HCT116 (cell line): ENCODE data around the gene PHF5A. TPM values are rescaled to one million over a fixed set of nuclear protein-coding genes. Genes with fewer than 3 reads are reported as not detected.
"Not testable (repeated sequence)": the region's sequence is repeated elsewhere in the genome, so short reads cannot be mapped to it uniquely, and the experiment has no call there.

Experiments used
- ATAC-seq: fragments of 200-7000 bp; cut with Tn5 transposase; 2 replicates; pipeline ENCODE4 v1.9.1; 2020; ENCODE audit warnings: mild to moderate bottlenecking, moderate library complexity
- BruUV-seq: library from RNA; stranded (reverse); fragments of 400-500 nt; replicated peaks from 2 replicates; lab custom pipeline; 2021; lab: Mats Ljungman, UMichigan
- CTCF ChIA-PET: fragments of 300-600 bp; sonication (Branson Sonifier 250); formaldehyde crosslinking; loops from one replicate; lab custom pipeline; 2021; ENCODE audit warnings: antibody characterized with exemption; lab: Charles Lee
- POLR2A ChIA-PET: fragments of 300-600, 350-600 bp; sonication (Branson Sonifier 250); formaldehyde crosslinking; loops from one replicate; lab custom pipeline; 2021; ENCODE audit warnings: antibody characterized with exemption; lab: Charles Lee
- RAD21 ChIA-PET, 2 experiments: fragments of 300-600 bp; sonication (Branson Sonifier 250); formaldehyde crosslinking; loops; one replicate each; lab custom pipeline; 2023; ENCODE audit warnings: low total read pairs in 2 of 2; ENCODE audit not compliant: uncharacterized antibody in 2 of 2, unreplicated experiment in 2 of 2, low non-redundant PET in 1 of 2; lab: Charles Lee
- DNase-seq: peaks from one replicate; pipeline ENCODE4 v3.0.0-alpha.2; 2010; ENCODE audit warnings: low read depth, low spot score
- H2AFZ ChIP-seq: fragments of 200-600 bp; shearing (Covaris generic), sonication (generic); 2 replicates; pipeline ENCODE4 v1.6.1; 2017; ENCODE audit warnings: low read depth, mixed run types, mixed read lengths, antibody characterized with exemption, low read length; ENCODE audit not compliant: poor library complexity, severe bottlenecking
- H3K27ac ChIP-seq: 2 replicates; pipeline ENCODE4 v1.5.1; 2012; ENCODE audit warnings: low read depth, low read length
- H3K27me3 ChIP-seq: fragments of 200-600 bp; sonication (generic); 2 replicates; pipeline ENCODE4 v1.6.1; 2016; ENCODE audit warnings: mixed run types, low read length, mixed read lengths; ENCODE audit not compliant: insufficient read depth
- H3K36me3 ChIP-seq, 2 experiments: fragments of 200-500 bp in 1 of 2; fragments of 200-600 bp in 1 of 2; sonication (Bioruptor generic) in 1 of 2; sonication (generic) in 1 of 2; 2 replicates each; pipeline versions ENCODE4 v1.5.1 to v1.6.1; 2014 to 2016; ENCODE audit warnings: low read length in 2 of 2, inconsistent platforms in 1 of 2, mixed read lengths in 1 of 2, mixed run types in 1 of 2; ENCODE audit not compliant: insufficient read depth in 2 of 2, control insufficient read depth in 1 of 2
- H3K4me1 ChIP-seq, 2 experiments: fragments of 200-600 bp in 1 of 2; sonication (generic) in 1 of 2; 2 replicates each; pipeline versions ENCODE4 v1.5.1 to v1.6.1; 2012 to 2017; ENCODE audit warnings: low read length in 2 of 2, inconsistent platforms in 1 of 2, mild to moderate bottlenecking in 1 of 2, mixed read lengths in 1 of 2, mixed run types in 1 of 2, moderate library complexity in 1 of 2; ENCODE audit not compliant: insufficient read depth in 2 of 2, control insufficient read depth in 1 of 2
- H3K4me2 ChIP-seq: fragments of 200-600 bp; sonication (generic); 2 replicates; pipeline ENCODE4 v1.6.1; 2017; ENCODE audit warnings: mixed run types, low read length, mixed read lengths
- H3K4me3 ChIP-seq, 2 experiments: fragments of 200-600 bp in 1 of 2; sonication (generic) in 1 of 2; replicated peaks in 1 of 2; 2 replicates each; pipeline ENCODE4 v1.5.1; 2011 to 2016; ENCODE audit warnings: low read length in 2 of 2, control low read depth in 1 of 2, low read depth in 1 of 2, mild to moderate bottlenecking in 1 of 2, mixed read lengths in 1 of 2, mixed run types in 1 of 2
- H3K79me2 ChIP-seq: fragments of 200-600 bp; sonication (generic); 2 replicates; pipeline ENCODE4 v1.6.1; 2017; ENCODE audit warnings: mild to moderate bottlenecking, mixed run types, low read length, moderate library complexity, mixed read lengths; ENCODE audit not compliant: insufficient read depth
- H3K9ac ChIP-seq: fragments of 200-600 bp; sonication (generic); 2 replicates; pipeline ENCODE4 v1.6.1; 2016; ENCODE audit warnings: low read length, mixed read lengths
- H3K9me2 ChIP-seq: fragments of 200-600 bp; sonication (generic), shearing (Covaris generic); 2 replicates; pipeline ENCODE4 v1.6.1; 2017; ENCODE audit warnings: mixed run types, mild to moderate bottlenecking, moderate library complexity; ENCODE audit not compliant: insufficient read depth
- H3K9me3 ChIP-seq, 2 experiments: fragments of 200-500 bp in 1 of 2; fragments of 200-600 bp in 1 of 2; sonication (Bioruptor generic) in 1 of 2; sonication (generic) in 1 of 2; 2 replicates each; pipeline ENCODE4 v1.6.1; 2014 to 2017; ENCODE audit warnings: low read length in 2 of 2, mixed read lengths in 2 of 2, inconsistent platforms in 1 of 2, low read depth in 1 of 2, mild to moderate bottlenecking in 1 of 2, mixed run types in 1 of 2, moderate library complexity in 1 of 2; ENCODE audit not compliant: control insufficient read depth in 1 of 2, insufficient read depth in 1 of 2
- H4K20me1 ChIP-seq: fragments of 200-600 bp; sonication (generic), shearing (Covaris generic); 2 replicates; pipeline ENCODE4 v1.6.1; 2017; ENCODE audit warnings: mixed run types, mild to moderate bottlenecking, moderate library complexity; ENCODE audit not compliant: insufficient read depth
- POLR2AphosphoS5 ChIP-seq: IDR thresholded peaks from 2 replicates; pipeline ENCODE4 v1.6.1; 2011; ENCODE audit warnings: mild to moderate bottlenecking, low read depth, low read length, moderate library complexity
- ZBTB33 ChIP-seq: IDR thresholded peaks from 2 replicates; pipeline ENCODE4 v1.6.1; 2011; ENCODE audit warnings: mild to moderate bottlenecking, low read length, moderate library complexity; ENCODE audit not compliant: insufficient replicate concordance; ENCODE audit errors: extremely low read depth
- intact Hi-C: fragments of 100-400 bp; cut with micrococcal nuclease; formaldehyde crosslinking; loops from 2 replicates; pipeline ENCODE4 v1.10.0; 2022
- total RNA-seq: library from RNA; stranded (reverse); gene quantifications from one replicate; pipeline ENCODE4 v1.2.1, GENCODE V29; 2021; ENCODE audit not compliant: unreplicated experiment

The PHF5A gene
- total RNA-seq, 1 experiment from 2014 or later = 86.0 TPM

- no peak for DNase-seq
- Histone ChIP-seq H3K27ac (no peak overlapping the region), H3K79me2 (peaks cover 61% of the 10 kb centered on the region), H2AFZ (no peak overlapping the region), H4K20me1 (peaks cover 4% of the 10 kb centered on the region; the same call in 1 of the 2 replicates), H3K4me3 (no peak overlapping the region), H3K9me3 (no peaks in the 10 kb centered on the region), H3K4me1 (no peaks in the 10 kb centered on the region), H3K4me2 (no peak overlapping the region), H3K36me3 (peaks cover 26 to 27% of the 10 kb centered on the region in 2 experiments; a peak in 3 of 4 replicates), H3K9me2 (no peaks in the 10 kb centered on the region), H3K9ac (no peak overlapping the region), H3K27me3 (no peaks in the 10 kb centered on the region)
- ChIA-PET RAD21 (no interaction called here), CTCF (no interaction called here), POLR2A (interaction anchor here (1.5 kb wide), 1 partner anchor 11 kb away, joined by 8 read pairs; the partner anchor contains the start of gene TOB2)
- ATAC-seq = no peak
- no TSS peak for BruUV-seq
- TF ChIP-seq POLR2AphosphoS5 = peak; percentile 19
- no peak for TF ChIP-seq ZBTB33
- intact Hi-C loops = no loop called here
Measured at GRCh38 chr22:41435560-41435959, 32.9 kb downstream of the PHF5A start.

- POLR2A ChIA-PET, intact Hi-C loops, H3K9me3 ChIP-seq, ATAC-seq, H3K4me3 ChIP-seq, H3K27me3 ChIP-seq, BruUV-seq, DNase-seq, RAD21 ChIA-PET, H4K20me1 ChIP-seq, CTCF ChIA-PET, H3K9ac ChIP-seq, H3K4me1 ChIP-seq, H3K27ac ChIP-seq, H2AFZ ChIP-seq, H3K4me2 ChIP-seq, H3K9me2 ChIP-seq: not testable (repeated sequence)
- H3K79me2 ChIP-seq = peaks cover 50% of the 10 kb centered on the region
- H3K36me3 ChIP-seq = peaks cover 26 to 27% of the 10 kb centered on the region in 2 experiments; a peak in 3 of 4 replicates
Measured at GRCh38 chr22:41434361-41435003, 34.0 kb downstream of the PHF5A start.

GRCh38 chr22:41433480-41433879 is 35.0 kb downstream of the PHF5A start:
- BruUV-seq, H3K4me3 ChIP-seq, RAD21 ChIA-PET, H3K9ac ChIP-seq, H3K27ac ChIP-seq, H2AFZ ChIP-seq, H3K27me3 ChIP-seq, H3K9me2 ChIP-seq, H3K9me3 ChIP-seq, intact Hi-C loops, DNase-seq, ATAC-seq, H3K4me2 ChIP-seq, CTCF ChIA-PET, H4K20me1 ChIP-seq, H3K4me1 ChIP-seq, POLR2A ChIA-PET: not testable (repeated sequence)
- peaks cover 40% of the 10 kb centered on the region for H3K79me2 ChIP-seq
- peaks cover 26 to 27% of the 10 kb centered on the region in 2 experiments; a peak in 3 of 4 replicates for H3K36me3 ChIP-seq
